PFSK-1 (cell line): Measurements from ENCODE around the gene OR8B2.

ENCODE experiments used
- POLR2AphosphoS5 ChIP-seq: IDR thresholded peaks from 2 replicates; pipeline ENCODE4 v1.6.1; 2012; ENCODE audit warnings: low read depth, mild to moderate bottlenecking, control low read depth, low read length, moderate library complexity
- SIN3A ChIP-seq: IDR thresholded peaks from 2 replicates; pipeline ENCODE4 v1.6.1; 2012; ENCODE audit warnings: mild to moderate bottlenecking, low read length, moderate library complexity, borderline replicate concordance; ENCODE audit not compliant: insufficient read depth
- TAF1 ChIP-seq: IDR thresholded peaks from 2 replicates; pipeline ENCODE4 v1.6.1; 2012; ENCODE audit warnings: low read length, control low read depth, borderline replicate concordance; ENCODE audit not compliant: insufficient read depth
- TF ChIP-seq, protein P1 (sequence below), 2 experiments: IDR thresholded peaks; 2 replicates each; pipeline versions ENCODE4 v1.6.1 to v1.8.0; 2011 to 2012; ENCODE audit warnings: low read depth in 2 of 2, low read length in 2 of 2, control low read depth in 1 of 2, inconsistent platforms in 1 of 2, mild to moderate bottlenecking in 1 of 2, moderate library complexity in 1 of 2; ENCODE audit not compliant: insufficient read depth in 1 of 2

DNA sequence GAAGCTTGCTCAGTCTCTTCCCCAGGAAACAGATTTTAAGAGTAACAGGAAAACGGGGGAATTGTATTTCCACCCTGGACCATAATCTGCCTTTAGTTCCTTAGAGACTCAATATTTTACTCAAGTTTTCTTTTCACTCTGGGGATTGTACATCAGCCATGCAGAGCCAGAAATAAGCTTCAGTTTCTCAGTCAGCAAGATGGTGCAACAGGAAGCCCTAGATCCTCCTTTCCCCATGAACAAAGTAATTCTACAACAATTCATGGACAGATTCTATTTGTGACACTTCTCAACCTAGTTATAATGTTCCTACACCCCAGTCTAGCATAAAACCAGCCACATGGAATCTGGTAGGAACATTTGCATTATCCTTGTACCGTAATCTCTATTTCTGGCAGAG is 24.7 kb downstream of the OR8B2 start:
- TF ChIP-seq SIN3A (no peak), POLR2AphosphoS5 (no peak), TAF1 (no peak)
- TF ChIP-seq, protein P1, sequence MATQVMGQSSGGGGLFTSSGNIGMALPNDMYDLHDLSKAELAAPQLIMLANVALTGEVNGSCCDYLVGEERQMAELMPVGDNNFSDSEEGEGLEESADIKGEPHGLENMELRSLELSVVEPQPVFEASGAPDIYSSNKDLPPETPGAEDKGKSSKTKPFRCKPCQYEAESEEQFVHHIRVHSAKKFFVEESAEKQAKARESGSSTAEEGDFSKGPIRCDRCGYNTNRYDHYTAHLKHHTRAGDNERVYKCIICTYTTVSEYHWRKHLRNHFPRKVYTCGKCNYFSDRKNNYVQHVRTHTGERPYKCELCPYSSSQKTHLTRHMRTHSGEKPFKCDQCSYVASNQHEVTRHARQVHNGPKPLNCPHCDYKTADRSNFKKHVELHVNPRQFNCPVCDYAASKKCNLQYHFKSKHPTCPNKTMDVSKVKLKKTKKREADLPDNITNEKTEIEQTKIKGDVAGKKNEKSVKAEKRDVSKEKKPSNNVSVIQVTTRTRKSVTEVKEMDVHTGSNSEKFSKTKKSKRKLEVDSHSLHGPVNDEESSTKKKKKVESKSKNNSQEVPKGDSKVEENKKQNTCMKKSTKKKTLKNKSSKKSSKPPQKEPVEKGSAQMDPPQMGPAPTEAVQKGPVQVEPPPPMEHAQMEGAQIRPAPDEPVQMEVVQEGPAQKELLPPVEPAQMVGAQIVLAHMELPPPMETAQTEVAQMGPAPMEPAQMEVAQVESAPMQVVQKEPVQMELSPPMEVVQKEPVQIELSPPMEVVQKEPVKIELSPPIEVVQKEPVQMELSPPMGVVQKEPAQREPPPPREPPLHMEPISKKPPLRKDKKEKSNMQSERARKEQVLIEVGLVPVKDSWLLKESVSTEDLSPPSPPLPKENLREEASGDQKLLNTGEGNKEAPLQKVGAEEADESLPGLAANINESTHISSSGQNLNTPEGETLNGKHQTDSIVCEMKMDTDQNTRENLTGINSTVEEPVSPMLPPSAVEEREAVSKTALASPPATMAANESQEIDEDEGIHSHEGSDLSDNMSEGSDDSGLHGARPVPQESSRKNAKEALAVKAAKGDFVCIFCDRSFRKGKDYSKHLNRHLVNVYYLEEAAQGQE (IDR thresholded peaks at IDR 0.05; ENCODE audit: insufficient read depth in 1 of 2, low read depth in 2 of 2, low read length in 2 of 2): no peak
